ENCODE data around the gene DRD4. TPM values are rescaled to one million over a fixed set of nuclear protein-coding genes. Genes with fewer than 3 reads are reported as not detected.
"Not testable (repeated sequence)": the region's sequence is repeated elsewhere in the genome, so short reads cannot be mapped to it uniquely, and the experiment has no call there.

DRD4 gene
- total RNA-seq, 1 experiment from 2014 or later: 0.44 TPM

DNA sequence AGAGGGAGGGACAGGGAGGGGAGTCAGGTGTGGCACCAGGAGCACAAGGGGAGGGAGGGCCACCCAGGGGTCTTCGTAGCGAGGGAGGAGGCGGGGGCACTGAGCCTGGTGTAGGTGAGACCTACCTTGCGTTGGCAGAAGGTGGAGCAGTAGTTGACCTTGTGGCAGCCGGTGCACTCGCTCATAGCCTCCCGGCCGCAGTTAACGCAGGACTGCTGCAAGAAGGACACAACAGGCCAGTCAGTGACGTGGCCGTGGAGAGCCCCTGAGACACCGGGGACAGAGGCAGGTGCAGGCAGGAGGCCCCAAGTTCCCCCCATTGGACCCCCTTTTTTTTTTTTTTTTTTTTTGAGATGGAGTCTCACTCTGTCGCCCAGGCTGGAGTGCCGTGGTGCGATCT lies 16.8 kb downstream of the DRD4 start:
- no peak for DNase-seq (ENCODE audit: unreplicated experiment)
- Mint-ChIP-seq H3K27me3 (ENCODE audit: insufficient read depth, unreplicated experiment) (no peaks in the 10 kb centered on the region), H3K9me3 (ENCODE audit: unreplicated experiment) (no peaks in the 10 kb centered on the region), H3K36me3 (ENCODE audit: insufficient read depth, unreplicated experiment) (peaks cover 86% of the 10 kb centered on the region), H3K27ac (ENCODE audit: low read depth, unreplicated experiment) (no peak overlapping the region), H3K4me3 (ENCODE audit: unreplicated experiment) (no peak overlapping the region), H3K4me1 (ENCODE audit: insufficient read depth, unreplicated experiment) (no peaks in the 10 kb centered on the region)
- BruUV-seq (replicated peaks): no TSS peak
- POLR2A ChIA-PET: no interaction called here
- TF ChIP-seq, protein P1, sequence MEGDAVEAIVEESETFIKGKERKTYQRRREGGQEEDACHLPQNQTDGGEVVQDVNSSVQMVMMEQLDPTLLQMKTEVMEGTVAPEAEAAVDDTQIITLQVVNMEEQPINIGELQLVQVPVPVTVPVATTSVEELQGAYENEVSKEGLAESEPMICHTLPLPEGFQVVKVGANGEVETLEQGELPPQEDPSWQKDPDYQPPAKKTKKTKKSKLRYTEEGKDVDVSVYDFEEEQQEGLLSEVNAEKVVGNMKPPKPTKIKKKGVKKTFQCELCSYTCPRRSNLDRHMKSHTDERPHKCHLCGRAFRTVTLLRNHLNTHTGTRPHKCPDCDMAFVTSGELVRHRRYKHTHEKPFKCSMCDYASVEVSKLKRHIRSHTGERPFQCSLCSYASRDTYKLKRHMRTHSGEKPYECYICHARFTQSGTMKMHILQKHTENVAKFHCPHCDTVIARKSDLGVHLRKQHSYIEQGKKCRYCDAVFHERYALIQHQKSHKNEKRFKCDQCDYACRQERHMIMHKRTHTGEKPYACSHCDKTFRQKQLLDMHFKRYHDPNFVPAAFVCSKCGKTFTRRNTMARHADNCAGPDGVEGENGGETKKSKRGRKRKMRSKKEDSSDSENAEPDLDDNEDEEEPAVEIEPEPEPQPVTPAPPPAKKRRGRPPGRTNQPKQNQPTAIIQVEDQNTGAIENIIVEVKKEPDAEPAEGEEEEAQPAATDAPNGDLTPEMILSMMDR (IDR thresholded peaks at IDR 0.05; ENCODE audit: unreplicated experiment): no peak
- CTCF ChIA-PET: no interaction called here
- intact Hi-C loops (cut with micrococcal nuclease): no loop called here

GRCh38 chr11:654444-654843 lies 17.4 kb downstream of the DRD4 start:
- H3K27ac Mint-ChIP-seq (ENCODE audit: low read depth, unreplicated experiment); DNase-seq (ENCODE audit: unreplicated experiment); CTCF ChIA-PET; BruUV-seq (replicated peaks); H3K4me3 Mint-ChIP-seq (ENCODE audit: unreplicated experiment); H3K4me1 Mint-ChIP-seq (ENCODE audit: insufficient read depth, unreplicated experiment); intact Hi-C loops (cut with micrococcal nuclease); H3K27me3 Mint-ChIP-seq (ENCODE audit: insufficient read depth, unreplicated experiment); H3K9me3 Mint-ChIP-seq (ENCODE audit: unreplicated experiment): not testable (repeated sequence)
- POLR2A ChIA-PET: interaction anchor here (0.6 to 0.7 kb wide), 2 partner anchors 86 to 107 kb away, joined by 3 read pairs; no protein-coding TSS in a partner anchor
- peaks cover 86% of the 10 kb centered on the region for H3K36me3 Mint-ChIP-seq (ENCODE audit: insufficient read depth, unreplicated experiment)

DNA sequence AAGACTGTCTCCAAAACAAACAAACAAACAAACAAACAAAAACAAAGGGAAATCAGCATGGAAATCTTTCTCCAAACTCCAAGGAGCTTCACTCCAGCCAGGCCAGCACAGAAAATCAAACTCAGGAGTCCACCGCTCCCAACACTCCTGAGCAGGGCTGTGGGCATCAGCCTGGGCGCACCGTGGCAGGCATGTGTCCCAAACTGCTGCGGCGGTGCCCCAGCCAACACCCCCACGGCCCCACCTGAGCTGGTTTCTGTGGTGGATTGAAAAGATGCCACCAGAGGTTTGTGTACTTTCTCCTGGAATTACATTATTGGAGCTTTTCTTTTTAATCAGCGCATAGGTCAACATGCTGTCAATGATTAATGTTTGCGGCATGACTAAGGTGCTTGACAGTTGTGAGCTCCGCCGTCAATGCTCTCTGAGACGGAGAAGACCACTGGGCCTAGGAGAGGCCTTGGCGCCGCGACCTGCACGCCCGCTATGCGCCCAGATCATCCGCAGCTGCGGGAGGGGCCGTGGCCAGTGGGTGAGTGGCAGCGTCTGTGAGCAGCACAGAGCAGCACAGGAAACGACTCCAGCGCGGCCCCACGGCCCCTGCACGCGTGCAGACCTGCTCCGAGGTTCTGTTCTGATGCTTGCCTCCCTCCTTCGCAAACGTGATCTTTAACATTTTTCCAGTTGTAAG lies 18.1 kb downstream of the DRD4 start:
- CTCF ChIA-PET: interaction anchor here (0.6 kb wide), 1 partner anchor 55 kb away, joined by 3 read pairs; no protein-coding TSS in a partner anchor
- Mint-ChIP-seq H3K36me3 (ENCODE audit: insufficient read depth, unreplicated experiment) (peaks cover 85% of the 10 kb centered on the region), H3K27ac (ENCODE audit: low read depth, unreplicated experiment) (no peak overlapping the region), H3K4me1 (ENCODE audit: insufficient read depth, unreplicated experiment) (no peaks in the 10 kb centered on the region), H3K4me3 (ENCODE audit: unreplicated experiment) (no peak overlapping the region), H3K27me3 (ENCODE audit: insufficient read depth, unreplicated experiment) (no peaks in the 10 kb centered on the region), H3K9me3 (ENCODE audit: unreplicated experiment) (no peaks in the 10 kb centered on the region)
- TF ChIP-seq, protein P1 (IDR thresholded peaks at IDR 0.05; ENCODE audit: unreplicated experiment): no peak
- intact Hi-C loops (cut with micrococcal nuclease): no loop called here
- no peak for DNase-seq (ENCODE audit: unreplicated experiment)
- POLR2A ChIA-PET: interaction anchor here (0.6 to 0.7 kb wide), 3 partner anchors 71 to 106 kb away, joined by 3 read pairs; no protein-coding TSS in a partner anchor
- BruUV-seq (replicated peaks): no TSS peak

- no peaks in the 10 kb centered on the region for H3K4me1 Mint-ChIP-seq (ENCODE audit: insufficient read depth, unreplicated experiment)
- TF ChIP-seq, protein P1 (IDR thresholded peaks at IDR 0.05; ENCODE audit: unreplicated experiment): no peak
- H3K27me3 Mint-ChIP-seq (ENCODE audit: insufficient read depth, unreplicated experiment): no peaks in the 10 kb centered on the region
- BruUV-seq (replicated peaks): no TSS peak
- H3K4me3 Mint-ChIP-seq (ENCODE audit: unreplicated experiment): no peak overlapping the region
- no peaks in the 10 kb centered on the region for H3K9me3 Mint-ChIP-seq (ENCODE audit: unreplicated experiment)
- POLR2A ChIA-PET: no interaction called here
- H3K36me3 Mint-ChIP-seq (ENCODE audit: insufficient read depth, unreplicated experiment): peaks cover 72% of the 10 kb centered on the region
- CTCF ChIA-PET: no interaction called here
- intact Hi-C loops (cut with micrococcal nuclease): no loop called here
- no peak for DNase-seq (ENCODE audit: unreplicated experiment)
- H3K27ac Mint-ChIP-seq (ENCODE audit: low read depth, unreplicated experiment): no peak overlapping the region
Observed at GRCh38 chr11:656426-656825, 19.4 kb downstream of the DRD4 start.

Data from MCF 10A (cell line).